Upper lobe of left lung (tissue), 6 donors: Measurements from ENCODE around the gene PPP2R2C. TPM values are rescaled to one million over a fixed set of nuclear protein-coding genes. Genes with fewer than 3 reads are reported as not detected.
A peak's percentile ranks its signal among the peaks of the same experiment; 100 is the strongest.

Experiments
- ATAC-seq, 2 donors: fragments of 200-7000 bp; cut with Tn5 transposase; one replicate each; pipeline ENCODE4 v1.9.1; 2022; ENCODE audit warnings: mild to moderate bottlenecking in 2 of 2, moderate library complexity in 2 of 2; ENCODE audit not compliant: low FRiP score in 2 of 2
- DNase-seq, 2 donors: peaks; one replicate each; pipeline ENCODE4 v3.0.0-alpha.2; 2019 to 2020
- H3K27ac ChIP-seq, 4 donors: fragments of 200-600 bp; sonication (generic); one replicate each; pipeline ENCODE4 v1.5.1; 2016 to 2019
- H3K27me3 ChIP-seq, 4 donors: fragments of 200-600 bp; sonication (generic); one replicate each; pipeline ENCODE4 v1.5.1; 2017 to 2019
- H3K36me3 ChIP-seq, 4 donors: fragments of 200-600 bp; sonication (generic); one replicate each; pipeline ENCODE4 v1.5.1; 2016 to 2019
- H3K4me1 ChIP-seq, 4 donors: fragments of 200-600 bp; sonication (generic); one replicate each; pipeline ENCODE4 v1.5.1; 2018 to 2019
- H3K4me3 ChIP-seq, 4 donors: fragments of 200-600 bp; sonication (generic); one replicate each; pipeline ENCODE4 v1.5.1; 2017 to 2019; ENCODE audit warnings: mild to moderate bottlenecking in 2 of 4, moderate library complexity in 1 of 4
- H3K9me3 ChIP-seq, 4 donors: fragments of 200-600 bp; sonication (generic); one replicate each; pipeline ENCODE4 v1.5.1; 2018 to 2019
- EP300 ChIP-seq, 4 donors: sonication (generic); formaldehyde crosslinking; IDR thresholded peaks; one replicate each; pipeline ENCODE4 v1.5.1; 2017; ENCODE audit warnings: antibody characterized with exemption in 4 of 4, control low read depth in 2 of 4
- POLR2A ChIP-seq, 4 donors: fragments of 450-650 bp; IDR thresholded peaks; one replicate each; pipeline ENCODE4 v1.5.1; 2016 to 2017; ENCODE audit warnings: antibody characterized with exemption in 4 of 4, mild to moderate bottlenecking in 2 of 4
- POLR2AphosphoS5 ChIP-seq, 2 donors: sonication (generic); formaldehyde crosslinking; IDR thresholded peaks; one replicate each; pipeline ENCODE4 v1.5.1; 2017; ENCODE audit warnings: antibody characterized with exemption in 2 of 2
- WGBS, 2 donors: methylation state at CpG; one replicate each; pipeline ENCODE4 v1.1.5; 2017 to 2018; 5-methylcytosine and 5-hydroxymethylcytosine counted together
- total RNA-seq, 6 donors: library from RNA; depleted of rRNA in 4 of 6; stranded (reverse); fragments of >200 nt in 4 of 6; gene quantifications; one replicate each; pipeline versions ENCODE4 v1.1.0 to v1.2.1, GENCODE V29; 2016 to 2021
- TF ChIP-seq, protein P1 (sequence below), 6 experiments: fragments of 450-650 bp in 4 of 6; fragments of 200-600 bp in 2 of 6; sonication (generic) in 2 of 6; IDR thresholded peaks; one replicate each; pipeline ENCODE4 v1.5.1; 2016 to 2019; ENCODE audit warnings: antibody characterized with exemption in 6 of 6
- donor health status: DM: no; HTN: no; CAD: no; lungs with moderate emphysema.
- donor health status: DM: no; HTN: yes; CAD: no; lungs with severe emphysema.

Gene PPP2R2C
- total RNA-seq, 6 donors from 2014 or later: 0.09 to 0.17 TPM; not detected in 4

DNA sequence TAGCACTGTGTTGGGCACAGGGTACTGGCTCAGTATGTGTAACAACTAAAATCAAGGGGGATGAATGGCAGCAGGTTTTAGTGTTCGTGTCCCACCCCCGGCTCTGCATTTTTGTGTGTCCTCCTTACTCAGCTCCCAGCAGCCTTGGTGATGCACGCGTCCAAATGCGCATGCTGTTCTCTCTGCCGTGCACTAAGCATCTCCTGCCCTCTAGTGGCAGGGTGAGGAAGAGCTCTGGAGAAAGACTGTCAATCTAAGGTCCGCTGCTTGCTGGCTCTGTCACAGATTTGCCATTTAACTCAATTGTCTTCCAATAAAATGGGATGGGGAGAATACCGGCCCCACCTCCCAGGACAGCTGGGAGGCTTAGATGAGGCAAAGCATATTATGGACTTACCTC, 141.4 kb downstream of the PPP2R2C start:
- ATAC-seq: no peak
- 84 to 89% methylated on average over 8 of the region's 8 CpGs for WGBS, 2 donors

DNA sequence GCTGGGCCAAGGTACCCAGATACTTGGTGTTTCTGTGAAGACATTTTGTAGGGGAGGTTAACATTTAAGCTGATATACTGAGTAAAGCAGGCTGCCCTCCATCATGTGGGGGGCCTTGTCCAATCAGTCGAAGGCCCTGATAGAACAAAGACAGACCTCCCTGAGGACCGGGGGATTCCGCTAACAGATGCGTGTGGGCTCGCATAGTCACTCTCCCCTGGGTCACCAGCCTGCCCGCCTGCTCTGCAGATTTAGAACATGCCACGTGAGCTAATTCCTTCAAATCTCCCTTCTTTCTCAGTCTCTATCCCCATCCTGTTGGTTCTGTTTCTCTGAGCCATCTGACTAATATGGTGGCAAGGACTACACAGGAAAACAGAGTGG, 142.0 kb downstream of the PPP2R2C start:
- 90 to 92% methylated on average over 6 to 7 of the region's 7 CpGs for whole genome bisulfite sequencing, 2 donors
- peaks cover 0 to 5% (median 0%) of the 10 kb centered on the region in 4 donors for H3K9me3 ChIP-seq
- no peaks in the 10 kb centered on the region for H3K36me3 ChIP-seq
- ATAC-seq (no peak), DNase-seq (no peak)
- no peaks in the 10 kb centered on the region for H3K27me3 ChIP-seq
- peaks cover 3 to 13% (median 8%) of the 10 kb centered on the region in 4 donors for H3K4me1 ChIP-seq
- H3K27ac ChIP-seq: no peak overlapping the region
- TF ChIP-seq, protein P1, sequence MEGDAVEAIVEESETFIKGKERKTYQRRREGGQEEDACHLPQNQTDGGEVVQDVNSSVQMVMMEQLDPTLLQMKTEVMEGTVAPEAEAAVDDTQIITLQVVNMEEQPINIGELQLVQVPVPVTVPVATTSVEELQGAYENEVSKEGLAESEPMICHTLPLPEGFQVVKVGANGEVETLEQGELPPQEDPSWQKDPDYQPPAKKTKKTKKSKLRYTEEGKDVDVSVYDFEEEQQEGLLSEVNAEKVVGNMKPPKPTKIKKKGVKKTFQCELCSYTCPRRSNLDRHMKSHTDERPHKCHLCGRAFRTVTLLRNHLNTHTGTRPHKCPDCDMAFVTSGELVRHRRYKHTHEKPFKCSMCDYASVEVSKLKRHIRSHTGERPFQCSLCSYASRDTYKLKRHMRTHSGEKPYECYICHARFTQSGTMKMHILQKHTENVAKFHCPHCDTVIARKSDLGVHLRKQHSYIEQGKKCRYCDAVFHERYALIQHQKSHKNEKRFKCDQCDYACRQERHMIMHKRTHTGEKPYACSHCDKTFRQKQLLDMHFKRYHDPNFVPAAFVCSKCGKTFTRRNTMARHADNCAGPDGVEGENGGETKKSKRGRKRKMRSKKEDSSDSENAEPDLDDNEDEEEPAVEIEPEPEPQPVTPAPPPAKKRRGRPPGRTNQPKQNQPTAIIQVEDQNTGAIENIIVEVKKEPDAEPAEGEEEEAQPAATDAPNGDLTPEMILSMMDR (IDR thresholded peaks at IDR 0.05): no peak
- TF ChIP-seq POLR2A (IDR thresholded peaks at IDR 0.05) (no peak), POLR2AphosphoS5 (IDR thresholded peaks at IDR 0.05) (no peak), EP300 (IDR thresholded peaks at IDR 0.05) (no peak)
- no peak overlapping the region for H3K4me3 ChIP-seq

More for the DNA sequence above, 141.4 kb downstream of the PPP2R2C start:
- no peak for DNase-seq
- TF ChIP-seq POLR2A (IDR thresholded peaks at IDR 0.05): no peak
- TF ChIP-seq, protein P1 (IDR thresholded peaks at IDR 0.05): peak in 5 of 6 experiments; percentile 24 to 47 (median 31)
- no peak overlapping the region for H3K4me3 ChIP-seq
- no peak overlapping the region for H3K27ac ChIP-seq
- no peaks in the 10 kb centered on the region for H3K36me3 ChIP-seq
- peaks cover 0 to 7% (median 2%) of the 10 kb centered on the region in 4 donors for H3K4me1 ChIP-seq
- H3K9me3 ChIP-seq: peaks cover 0 to 5% (median 0%) of the 10 kb centered on the region in 4 donors
- no peaks in the 10 kb centered on the region for H3K27me3 ChIP-seq

DNA sequence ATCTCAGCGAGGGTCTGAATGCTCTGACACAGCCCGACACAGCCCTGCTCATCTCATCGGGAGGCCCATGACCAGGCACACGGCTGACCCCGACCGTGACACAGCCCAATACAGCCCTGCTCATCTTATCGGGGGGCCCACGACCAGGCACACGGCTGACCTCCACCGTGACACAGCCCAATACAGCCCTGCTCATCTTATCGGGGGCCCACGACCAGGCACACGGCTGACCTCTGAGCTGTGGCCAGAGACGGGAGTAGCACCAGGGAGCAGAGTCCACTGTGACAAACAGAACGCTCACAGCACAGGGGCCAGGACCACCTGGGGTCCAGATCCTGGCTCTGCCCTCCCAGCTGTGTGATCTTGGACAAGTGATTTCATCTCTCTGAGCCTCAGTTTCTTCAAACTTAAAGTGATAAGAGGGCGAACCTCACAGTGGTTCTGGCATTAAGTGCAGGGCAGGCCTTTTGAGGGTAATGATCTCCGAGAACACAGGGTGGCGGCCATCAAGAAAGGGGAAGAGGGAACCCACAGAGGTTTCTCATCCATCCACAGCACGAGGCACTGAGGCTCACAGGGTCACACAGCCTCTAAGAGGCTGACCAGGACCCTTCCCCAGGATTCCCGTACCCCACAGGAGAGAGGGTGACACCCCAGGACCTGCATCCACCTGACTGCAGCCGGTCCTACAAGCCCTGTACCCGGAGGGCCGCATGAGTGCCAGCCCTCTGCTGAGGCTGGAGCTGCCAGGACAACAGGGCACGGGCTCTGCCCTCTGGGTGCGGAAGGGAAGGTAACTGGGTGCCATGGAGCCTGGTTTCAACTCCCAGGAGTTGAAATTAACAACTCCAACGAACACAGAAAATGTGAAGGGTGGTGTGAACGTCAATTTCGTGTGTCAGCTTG, 142.7 kb downstream of the PPP2R2C start:
- peak in 1 of 2 donors; percentile 58 for DNase-seq
- Histone ChIP-seq H3K9me3 (peaks cover 0 to 5% (median 0%) of the 10 kb centered on the region in 4 donors), H3K36me3 (no peaks in the 10 kb centered on the region), H3K27ac (no peak overlapping the region), H3K4me1 (peaks cover 9 to 18% (median 12%) of the 10 kb centered on the region in 4 donors), H3K4me3 (no peak overlapping the region), H3K27me3 (no peaks in the 10 kb centered on the region)
- no peak for ATAC-seq
- TF ChIP-seq EP300 (IDR thresholded peaks at IDR 0.05) (no peak), POLR2AphosphoS5 (IDR thresholded peaks at IDR 0.05) (no peak), POLR2A (IDR thresholded peaks at IDR 0.05) (no peak)
- TF ChIP-seq, protein P1 (IDR thresholded peaks at IDR 0.05): no peak
- 79 to 83% methylated on average over 12 to 27 of the region's 28 CpGs for WGBS, 2 donors

DNA sequence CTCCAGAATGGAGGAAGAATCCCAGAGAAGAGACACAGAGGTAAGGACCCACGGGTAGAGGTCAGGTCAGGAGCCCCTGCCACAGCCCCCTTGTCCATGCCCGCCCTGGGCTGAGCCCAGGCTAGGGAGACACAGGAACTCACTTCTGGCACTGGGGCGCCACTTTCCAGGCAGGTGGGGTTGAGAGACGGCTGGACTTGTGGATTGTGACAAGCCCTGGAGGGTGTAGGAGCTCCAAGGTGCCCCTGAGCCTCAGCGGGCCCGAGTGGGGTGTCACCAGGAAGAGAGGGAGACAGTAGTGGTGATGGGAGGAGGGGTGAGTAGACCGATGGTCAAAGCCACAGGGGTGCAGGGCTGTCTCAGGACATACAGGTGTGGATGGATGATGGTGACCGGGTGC, 143.9 kb downstream of the PPP2R2C start:
- no peaks in the 10 kb centered on the region for H3K27me3 ChIP-seq
- WGBS, 2 donors: 54 to 60% methylated on average over 4 to 8 of the region's 8 CpGs
- H3K9me3 ChIP-seq: no peaks in the 10 kb centered on the region
- no peak overlapping the region for H3K27ac ChIP-seq
- DNase-seq: no peak
- H3K4me1 ChIP-seq: peaks cover 13 to 23% (median 16%) of the 10 kb centered on the region in 4 donors
- H3K36me3 ChIP-seq: no peaks in the 10 kb centered on the region
- no peak overlapping the region for H3K4me3 ChIP-seq
- ATAC-seq: no peak
- TF ChIP-seq EP300 (IDR thresholded peaks at IDR 0.05): no peak
- TF ChIP-seq POLR2A (IDR thresholded peaks at IDR 0.05): no peak
- TF ChIP-seq POLR2AphosphoS5 (IDR thresholded peaks at IDR 0.05): no peak
- TF ChIP-seq, protein P1 (IDR thresholded peaks at IDR 0.05): no peak
